GM23338 (cell line): Measurements from ENCODE around the gene ZNF121. TPM values are rescaled to one million over a fixed set of nuclear protein-coding genes. Genes with fewer than 3 reads are reported as not detected.

ENCODE experiments used
- ATAC-seq: fragments of 200-7000 bp; cut with Tn5 transposase; 3 replicates; pipeline ENCODE4 v1.9.1; 2020
- DNase-seq: peaks from one replicate; pipeline ENCODE4 v3.0.0-alpha.2; 2015; ENCODE audit warnings: low spot score
- H2AFZ ChIP-seq: fragments of 200-600 bp; sonication (generic); 2 replicates; pipeline ENCODE4 v1.8.0; 2016; ENCODE audit warnings: antibody characterized with exemption, mild to moderate bottlenecking, moderate library complexity
- H3F3A ChIP-seq: fragments of 200-600 bp; sonication (generic); replicated peaks from 2 replicates; pipeline ENCODE4 v1.8.0; 2017; ENCODE audit warnings: antibody characterized with exemption, mixed run types, low read depth
- H3K27ac ChIP-seq: fragments of 200-600 bp; sonication (generic); 2 replicates; pipeline ENCODE4 v1.6.1; 2016; ENCODE audit warnings: low read depth
- H3K27me3 ChIP-seq: fragments of 200-600 bp; sonication (generic); 2 replicates; pipeline ENCODE4 v1.8.0; 2016; ENCODE audit warnings: mild to moderate bottlenecking, mixed run types, moderate library complexity; ENCODE audit not compliant: insufficient read depth
- H3K36me3 ChIP-seq: fragments of 200-600 bp; sonication (generic); 2 replicates; pipeline ENCODE4 v1.8.0; 2016; ENCODE audit warnings: mild to moderate bottlenecking; ENCODE audit not compliant: insufficient read depth
- H3K4me1 ChIP-seq: fragments of 200-600 bp; sonication (generic); 2 replicates; pipeline ENCODE4 v1.8.0; 2016; ENCODE audit warnings: mild to moderate bottlenecking, moderate library complexity; ENCODE audit not compliant: insufficient read depth
- H3K4me2 ChIP-seq: fragments of 200-600 bp; sonication (generic); 2 replicates; pipeline ENCODE4 v1.7.1; 2017; ENCODE audit warnings: mixed run types
- H3K4me3 ChIP-seq: fragments of 200-600 bp; sonication (generic); 2 replicates; pipeline ENCODE4 v1.6.1; 2016; ENCODE audit warnings: mixed run types
- H3K79me2 ChIP-seq: fragments of 200-600 bp; sonication (generic); replicated peaks from 2 replicates; pipeline ENCODE4 v1.8.0; 2017; ENCODE audit warnings: mild to moderate bottlenecking; ENCODE audit not compliant: insufficient read depth
- H3K9me2 ChIP-seq: fragments of 200-600 bp; sonication (generic); 2 replicates; pipeline ENCODE4 v1.8.0; 2017; ENCODE audit not compliant: insufficient read depth
- H4K20me1 ChIP-seq: fragments of 200-600 bp; sonication (generic); replicated peaks from 2 replicates; pipeline ENCODE4 v1.8.0; 2017; ENCODE audit warnings: mild to moderate bottlenecking; ENCODE audit not compliant: insufficient read depth
- H3K27ac Mint-ChIP-seq: 2 replicates; pipeline ENCODE4 v1.8.0; 2020; ENCODE audit warnings: inconsistent platforms, mild to moderate bottlenecking, moderate library complexity, mixed read lengths
- H3K27me3 Mint-ChIP-seq: 3 replicates; pipeline ENCODE4 v1.8.0; 2022; ENCODE audit warnings: low read depth, mild to moderate bottlenecking, moderate library complexity, mixed read lengths, inconsistent platforms; ENCODE audit not compliant: insufficient read depth, poor library complexity
- H3K36me3 Mint-ChIP-seq: 3 replicates; pipeline ENCODE4 v1.8.0; 2021; ENCODE audit warnings: low read depth, mild to moderate bottlenecking, inconsistent platforms, moderate library complexity, mixed read lengths
- H3K4me1 Mint-ChIP-seq: 3 replicates; pipeline ENCODE4 v1.8.0; 2020; ENCODE audit warnings: mild to moderate bottlenecking, inconsistent platforms, mixed read lengths
- H3K4me3 Mint-ChIP-seq: 3 replicates; pipeline ENCODE4 v1.8.0; 2021; ENCODE audit warnings: moderate library complexity, mild to moderate bottlenecking, inconsistent platforms, mixed read lengths
- H3K9me3 Mint-ChIP-seq: 3 replicates; pipeline ENCODE4 v1.8.0; 2020; ENCODE audit warnings: moderate library complexity, mild to moderate bottlenecking, inconsistent platforms, mixed read lengths
- CREB1 ChIP-seq: fragments of 250-450 bp; sonication (Bioruptor Pico); IDR thresholded peaks from 2 replicates; pipeline ENCODE4 v1.5.0; 2020; ENCODE audit warnings: low read depth, mild to moderate bottlenecking, moderate library complexity
- EZH2 ChIP-seq: fragments of 200-600 bp; sonication (generic); IDR thresholded peaks from one replicate; pipeline ENCODE4 v1.8.0; 2017; ENCODE audit warnings: antibody characterized with exemption, mild to moderate bottlenecking, low read depth; ENCODE audit not compliant: unreplicated experiment
- EZH2phosphoT487 ChIP-seq: fragments of 200-600 bp; sonication (generic); IDR thresholded peaks from one replicate; pipeline ENCODE4 v1.8.1; 2018; ENCODE audit warnings: antibody characterized with exemption; ENCODE audit not compliant: unreplicated experiment
- JUNB ChIP-seq: IDR thresholded peaks from one replicate; pipeline ENCODE4 v1.6.1; 2016; ENCODE audit warnings: antibody characterized with exemption; ENCODE audit not compliant: unreplicated experiment
- NANOG ChIP-seq: IDR thresholded peaks from 2 replicates; pipeline ENCODE4 v1.6.1; 2016; ENCODE audit warnings: antibody characterized with exemption, borderline replicate concordance
- POLR2AphosphoS5 ChIP-seq: IDR thresholded peaks from 2 replicates; pipeline ENCODE4 v1.6.1; 2016; ENCODE audit warnings: antibody characterized with exemption, low read depth
- STAT1 ChIP-seq: IDR thresholded peaks from one replicate; pipeline ENCODE4 v1.6.1; 2016; ENCODE audit warnings: antibody characterized with exemption; ENCODE audit not compliant: unreplicated experiment
- ZNF114 ChIP-seq: fragments of 250-450 bp; sonication (Bioruptor Pico); IDR thresholded peaks from 2 replicates; pipeline ENCODE4 v1.5.0; 2020; ENCODE audit warnings: mild to moderate bottlenecking, moderate library complexity
- ZNF331 ChIP-seq: fragments of 250-450 bp; sonication (Bioruptor Pico); IDR thresholded peaks from 2 replicates; pipeline ENCODE4 v1.5.0; 2020; ENCODE audit warnings: low read depth, mild to moderate bottlenecking, moderate library complexity
- polyA plus RNA-seq: library from polyadenylated mRNA; unstranded; fragments of >200 nt; fragmentation: Nextera tagmentation; extraction: Ambion mirVana; gene quantifications from 2 replicates; pipeline ENCODE4 v1.2.1, GENCODE V29; 2016
- total RNA-seq: library from RNA; depleted of rRNA; stranded (reverse); fragments of >200 nt; shearing (Covaris generic); gene quantifications from 2 replicates; pipeline ENCODE4 v1.2.3, GENCODE V29; 2014
- TF ChIP-seq, protein P1 (sequence below), 2 experiments: fragments of 200-600 bp in 1 of 2; sonication (generic) in 1 of 2; conservative IDR thresholded peaks; 2 replicates each; pipeline versions ENCODE4 v1.5.1 to v1.6.1; 2016 to 2017; ENCODE audit warnings: antibody characterized with exemption in 2 of 2, low read depth in 2 of 2, mild to moderate bottlenecking in 2 of 2, moderate library complexity in 1 of 2
- TF ChIP-seq, protein P2 (sequence below): IDR thresholded peaks from one replicate; pipeline ENCODE4 v1.6.1; 2018; ENCODE audit warnings: antibody characterized with exemption; ENCODE audit not compliant: unreplicated experiment
- TF ChIP-seq, protein P3 (sequence below): fragments of 250-450 bp; sonication (Bioruptor Pico); IDR thresholded peaks from 2 replicates; pipeline ENCODE4 v1.5.0; 2020; ENCODE audit warnings: mild to moderate bottlenecking, moderate library complexity
- TF ChIP-seq, protein P4 (sequence below): IDR thresholded peaks from 2 replicates; pipeline ENCODE4 v1.6.1; 2016; ENCODE audit warnings: antibody characterized with exemption

ZNF121 gene
- total and polyA plus RNA-seq, 2 experiments from 2014 or later, result 50.8 to 252 TPM

DNA sequence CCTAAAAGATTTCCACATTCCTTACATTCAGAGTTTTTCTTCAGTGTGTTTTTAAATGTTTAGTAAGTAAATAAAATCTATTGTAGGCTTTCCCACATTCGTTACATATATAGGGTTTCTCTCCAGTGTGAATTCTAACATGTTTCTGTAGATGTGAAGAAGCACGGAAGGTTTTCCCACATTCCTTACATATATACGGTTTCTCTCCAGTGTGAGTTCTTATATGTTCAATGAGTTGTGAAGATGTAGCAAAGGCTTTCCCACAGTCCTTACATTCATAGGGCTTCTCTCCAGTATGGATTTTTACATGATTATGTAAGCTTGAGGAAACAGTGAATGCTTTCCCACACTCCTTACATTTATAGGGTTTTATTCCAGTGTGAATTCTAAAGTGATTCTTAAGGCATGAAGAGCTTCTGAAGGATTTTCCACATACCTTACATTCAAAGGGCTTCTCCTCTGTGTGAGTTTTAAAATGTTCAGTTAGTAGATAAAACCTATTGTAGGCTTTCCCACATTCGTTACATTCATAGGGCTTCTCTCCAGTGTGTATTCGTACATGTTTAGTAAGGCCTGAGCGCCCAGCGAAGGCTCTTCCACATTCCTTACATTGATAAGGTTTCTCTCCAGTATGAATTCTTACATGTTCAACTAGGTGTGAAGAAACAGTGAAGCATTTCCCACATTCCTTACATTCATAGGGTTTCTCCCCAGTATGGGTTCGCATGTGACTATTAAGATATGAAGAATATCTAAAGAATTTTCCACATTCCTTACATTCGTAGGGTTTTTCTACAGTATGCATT lies 18.2 kb downstream of the ZNF121 start:
- H3K27me3 Mint-ChIP-seq, result peaks cover 36% of the 10 kb centered on the region
- peaks cover 100% of the 10 kb centered on the region for H3K36me3 Mint-ChIP-seq
- peaks cover 95% of the 10 kb centered on the region for H3K79me2 ChIP-seq
- H3K27me3 ChIP-seq, result no peaks in the 10 kb centered on the region; the same call in 1 of the 2 replicates
- H3K4me1 ChIP-seq, result no peaks in the 10 kb centered on the region
- H3K9me2 ChIP-seq, result no peaks in the 10 kb centered on the region; the same call in 1 of the 2 replicates
- DNase-seq, result peak; percentile 56
- peaks cover 32% of the 10 kb centered on the region for H3F3A ChIP-seq
- no peaks in the 10 kb centered on the region for H3K4me1 Mint-ChIP-seq
- H3K4me3 Mint-ChIP-seq, result no peak overlapping the region; the same call in 2 of the 3 replicates
- H3K27ac ChIP-seq, result no peak overlapping the region
- no peak overlapping the region for H3K4me2 ChIP-seq
- peaks cover 93% of the 10 kb centered on the region for H3K9me3 Mint-ChIP-seq
- peaks cover 87% of the 10 kb centered on the region for H3K36me3 ChIP-seq
- H2AFZ ChIP-seq, result no peak overlapping the region
- peak overlapping the region; percentile 7; the same call in 1 of the 2 replicates for H3K4me3 ChIP-seq
- no peak for TF ChIP-seq EZH2phosphoT487
- no peak for TF ChIP-seq NANOG
- TF ChIP-seq, protein P1, sequence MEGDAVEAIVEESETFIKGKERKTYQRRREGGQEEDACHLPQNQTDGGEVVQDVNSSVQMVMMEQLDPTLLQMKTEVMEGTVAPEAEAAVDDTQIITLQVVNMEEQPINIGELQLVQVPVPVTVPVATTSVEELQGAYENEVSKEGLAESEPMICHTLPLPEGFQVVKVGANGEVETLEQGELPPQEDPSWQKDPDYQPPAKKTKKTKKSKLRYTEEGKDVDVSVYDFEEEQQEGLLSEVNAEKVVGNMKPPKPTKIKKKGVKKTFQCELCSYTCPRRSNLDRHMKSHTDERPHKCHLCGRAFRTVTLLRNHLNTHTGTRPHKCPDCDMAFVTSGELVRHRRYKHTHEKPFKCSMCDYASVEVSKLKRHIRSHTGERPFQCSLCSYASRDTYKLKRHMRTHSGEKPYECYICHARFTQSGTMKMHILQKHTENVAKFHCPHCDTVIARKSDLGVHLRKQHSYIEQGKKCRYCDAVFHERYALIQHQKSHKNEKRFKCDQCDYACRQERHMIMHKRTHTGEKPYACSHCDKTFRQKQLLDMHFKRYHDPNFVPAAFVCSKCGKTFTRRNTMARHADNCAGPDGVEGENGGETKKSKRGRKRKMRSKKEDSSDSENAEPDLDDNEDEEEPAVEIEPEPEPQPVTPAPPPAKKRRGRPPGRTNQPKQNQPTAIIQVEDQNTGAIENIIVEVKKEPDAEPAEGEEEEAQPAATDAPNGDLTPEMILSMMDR (conservative IDR thresholded peaks at IDR 0.05; ENCODE audit: low read depth in 2 of 2), result no peak
- TF ChIP-seq, protein P2, sequence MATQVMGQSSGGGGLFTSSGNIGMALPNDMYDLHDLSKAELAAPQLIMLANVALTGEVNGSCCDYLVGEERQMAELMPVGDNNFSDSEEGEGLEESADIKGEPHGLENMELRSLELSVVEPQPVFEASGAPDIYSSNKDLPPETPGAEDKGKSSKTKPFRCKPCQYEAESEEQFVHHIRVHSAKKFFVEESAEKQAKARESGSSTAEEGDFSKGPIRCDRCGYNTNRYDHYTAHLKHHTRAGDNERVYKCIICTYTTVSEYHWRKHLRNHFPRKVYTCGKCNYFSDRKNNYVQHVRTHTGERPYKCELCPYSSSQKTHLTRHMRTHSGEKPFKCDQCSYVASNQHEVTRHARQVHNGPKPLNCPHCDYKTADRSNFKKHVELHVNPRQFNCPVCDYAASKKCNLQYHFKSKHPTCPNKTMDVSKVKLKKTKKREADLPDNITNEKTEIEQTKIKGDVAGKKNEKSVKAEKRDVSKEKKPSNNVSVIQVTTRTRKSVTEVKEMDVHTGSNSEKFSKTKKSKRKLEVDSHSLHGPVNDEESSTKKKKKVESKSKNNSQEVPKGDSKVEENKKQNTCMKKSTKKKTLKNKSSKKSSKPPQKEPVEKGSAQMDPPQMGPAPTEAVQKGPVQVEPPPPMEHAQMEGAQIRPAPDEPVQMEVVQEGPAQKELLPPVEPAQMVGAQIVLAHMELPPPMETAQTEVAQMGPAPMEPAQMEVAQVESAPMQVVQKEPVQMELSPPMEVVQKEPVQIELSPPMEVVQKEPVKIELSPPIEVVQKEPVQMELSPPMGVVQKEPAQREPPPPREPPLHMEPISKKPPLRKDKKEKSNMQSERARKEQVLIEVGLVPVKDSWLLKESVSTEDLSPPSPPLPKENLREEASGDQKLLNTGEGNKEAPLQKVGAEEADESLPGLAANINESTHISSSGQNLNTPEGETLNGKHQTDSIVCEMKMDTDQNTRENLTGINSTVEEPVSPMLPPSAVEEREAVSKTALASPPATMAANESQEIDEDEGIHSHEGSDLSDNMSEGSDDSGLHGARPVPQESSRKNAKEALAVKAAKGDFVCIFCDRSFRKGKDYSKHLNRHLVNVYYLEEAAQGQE, result no peak
- TF ChIP-seq EZH2, result no peak
- TF ChIP-seq ZNF331 (CRISPR knock-in tag), result no peak
- no peak for TF ChIP-seq JUNB
- no peak for TF ChIP-seq ZNF114 (CRISPR knock-in tag)
- TF ChIP-seq, protein P3, sequence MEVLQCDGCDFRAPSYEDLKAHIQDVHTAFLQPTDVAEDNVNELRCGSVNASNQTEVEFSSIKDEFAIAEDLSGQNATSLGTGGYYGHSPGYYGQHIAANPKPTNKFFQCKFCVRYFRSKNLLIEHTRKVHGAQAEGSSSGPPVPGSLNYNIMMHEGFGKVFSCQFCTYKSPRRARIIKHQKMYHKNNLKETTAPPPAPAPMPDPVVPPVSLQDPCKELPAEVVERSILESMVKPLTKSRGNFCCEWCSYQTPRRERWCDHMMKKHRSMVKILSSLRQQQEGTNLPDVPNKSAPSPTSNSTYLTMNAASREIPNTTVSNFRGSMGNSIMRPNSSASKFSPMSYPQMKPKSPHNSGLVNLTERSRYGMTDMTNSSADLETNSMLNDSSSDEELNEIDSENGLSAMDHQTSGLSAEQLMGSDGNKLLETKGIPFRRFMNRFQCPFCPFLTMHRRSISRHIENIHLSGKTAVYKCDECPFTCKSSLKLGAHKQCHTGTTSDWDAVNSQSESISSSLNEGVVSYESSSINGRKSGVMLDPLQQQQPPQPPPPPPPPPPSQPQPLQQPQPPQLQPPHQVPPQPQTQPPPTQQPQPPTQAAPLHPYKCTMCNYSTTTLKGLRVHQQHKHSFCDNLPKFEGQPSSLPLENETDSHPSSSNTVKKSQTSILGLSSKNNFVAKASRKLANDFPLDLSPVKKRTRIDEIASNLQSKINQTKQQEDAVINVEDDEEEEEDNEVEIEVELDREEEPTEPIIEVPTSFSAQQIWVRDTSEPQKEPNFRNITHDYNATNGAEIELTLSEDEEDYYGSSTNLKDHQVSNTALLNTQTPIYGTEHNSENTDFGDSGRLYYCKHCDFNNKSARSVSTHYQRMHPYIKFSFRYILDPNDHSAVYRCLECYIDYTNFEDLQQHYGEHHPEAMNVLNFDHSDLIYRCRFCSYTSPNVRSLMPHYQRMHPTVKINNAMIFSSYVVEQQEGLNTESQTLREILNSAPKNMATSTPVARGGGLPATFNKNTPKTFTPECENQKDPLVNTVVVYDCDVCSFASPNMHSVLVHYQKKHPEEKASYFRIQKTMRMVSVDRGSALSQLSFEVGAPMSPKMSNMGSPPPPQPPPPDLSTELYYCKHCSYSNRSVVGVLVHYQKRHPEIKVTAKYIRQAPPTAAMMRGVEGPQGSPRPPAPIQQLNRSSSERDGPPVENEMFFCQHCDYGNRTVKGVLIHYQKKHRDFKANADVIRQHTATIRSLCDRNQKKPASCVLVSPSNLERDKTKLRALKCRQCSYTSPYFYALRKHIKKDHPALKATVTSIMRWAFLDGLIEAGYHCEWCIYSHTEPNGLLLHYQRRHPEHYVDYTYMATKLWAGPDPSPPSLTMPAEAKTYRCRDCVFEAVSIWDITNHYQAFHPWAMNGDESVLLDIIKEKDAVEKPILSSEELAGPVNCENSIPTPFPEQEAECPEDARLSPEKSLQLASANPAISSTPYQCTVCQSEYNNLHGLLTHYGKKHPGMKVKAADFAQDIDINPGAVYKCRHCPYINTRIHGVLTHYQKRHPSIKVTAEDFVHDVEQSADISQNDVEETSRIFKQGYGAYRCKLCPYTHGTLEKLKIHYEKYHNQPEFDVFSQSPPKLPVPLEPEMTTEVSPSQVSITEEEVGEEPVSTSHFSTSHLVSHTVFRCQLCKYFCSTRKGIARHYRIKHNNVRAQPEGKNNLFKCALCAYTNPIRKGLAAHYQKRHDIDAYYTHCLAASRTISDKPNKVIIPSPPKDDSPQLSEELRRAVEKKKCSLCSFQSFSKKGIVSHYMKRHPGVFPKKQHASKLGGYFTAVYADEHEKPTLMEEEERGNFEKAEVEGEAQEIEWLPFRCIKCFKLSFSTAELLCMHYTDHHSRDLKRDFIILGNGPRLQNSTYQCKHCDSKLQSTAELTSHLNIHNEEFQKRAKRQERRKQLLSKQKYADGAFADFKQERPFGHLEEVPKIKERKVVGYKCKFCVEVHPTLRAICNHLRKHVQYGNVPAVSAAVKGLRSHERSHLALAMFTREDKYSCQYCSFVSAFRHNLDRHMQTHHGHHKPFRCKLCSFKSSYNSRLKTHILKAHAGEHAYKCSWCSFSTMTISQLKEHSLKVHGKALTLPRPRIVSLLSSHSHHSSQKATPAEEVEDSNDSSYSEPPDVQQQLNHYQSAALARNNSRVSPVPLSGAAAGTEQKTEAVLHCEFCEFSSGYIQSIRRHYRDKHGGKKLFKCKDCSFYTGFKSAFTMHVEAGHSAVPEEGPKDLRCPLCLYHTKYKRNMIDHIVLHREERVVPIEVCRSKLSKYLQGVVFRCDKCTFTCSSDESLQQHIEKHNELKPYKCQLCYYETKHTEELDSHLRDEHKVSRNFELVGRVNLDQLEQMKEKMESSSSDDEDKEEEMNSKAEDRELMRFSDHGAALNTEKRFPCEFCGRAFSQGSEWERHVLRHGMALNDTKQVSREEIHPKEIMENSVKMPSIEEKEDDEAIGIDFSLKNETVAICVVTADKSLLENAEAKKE (CRISPR knock-in tag), result no peak
- no peak for TF ChIP-seq CREB1 (CRISPR knock-in tag)
- no peak for TF ChIP-seq POLR2AphosphoS5
- TF ChIP-seq STAT1, result no peak
- TF ChIP-seq, protein P4, sequence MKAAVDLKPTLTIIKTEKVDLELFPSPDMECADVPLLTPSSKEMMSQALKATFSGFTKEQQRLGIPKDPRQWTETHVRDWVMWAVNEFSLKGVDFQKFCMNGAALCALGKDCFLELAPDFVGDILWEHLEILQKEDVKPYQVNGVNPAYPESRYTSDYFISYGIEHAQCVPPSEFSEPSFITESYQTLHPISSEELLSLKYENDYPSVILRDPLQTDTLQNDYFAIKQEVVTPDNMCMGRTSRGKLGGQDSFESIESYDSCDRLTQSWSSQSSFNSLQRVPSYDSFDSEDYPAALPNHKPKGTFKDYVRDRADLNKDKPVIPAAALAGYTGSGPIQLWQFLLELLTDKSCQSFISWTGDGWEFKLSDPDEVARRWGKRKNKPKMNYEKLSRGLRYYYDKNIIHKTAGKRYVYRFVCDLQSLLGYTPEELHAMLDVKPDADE, result no peak
- no peak for ATAC-seq
- no peak overlapping the region for H3K27ac Mint-ChIP-seq
- H4K20me1 ChIP-seq, result peaks cover 52% of the 10 kb centered on the region
